HEK293 (cell line): ENCODE results near the gene SYNDIG1.

Experiments
- CTCF ChIA-PET: fragments of 350-600 bp; formaldehyde crosslinking; extraction: SDS; loops from one replicate; lab custom pipeline; 2021; ENCODE audit warnings: antibody characterized with exemption; lab: Yijun Ruan, JAX
- POLR2A ChIA-PET: fragments of 300-600 bp; formaldehyde crosslinking; extraction: SDS; loops from one replicate; lab custom pipeline; 2020; ENCODE audit warnings: antibody characterized with exemption, inconsistent platforms; lab: Yijun Ruan, JAX
- H3K27ac ChIP-seq: fragments of 200-500 bp; sonication (Bioruptor generic); 2 replicates; pipeline ENCODE4 v1.5.1; 2014; ENCODE audit warnings: low read depth, low read length, control low read depth, inconsistent platforms; ENCODE audit errors: extremely low read depth
- H3K36me3 ChIP-seq, 2 experiments: fragments of 200-500 bp in 1 of 2; sonication (Bioruptor generic) in 1 of 2; 1 replicate in 1 of 2; 2 replicates in 1 of 2; pipeline ENCODE4 v1.5.1; 2014 to 2017; ENCODE audit warnings: inconsistent platforms in 2 of 2, low read length in 2 of 2; ENCODE audit not compliant: control insufficient read depth in 2 of 2, insufficient read depth in 1 of 2
- H3K4me1 ChIP-seq: fragments of 200-500 bp; sonication (Bioruptor generic); 2 replicates; pipeline ENCODE4 v1.5.1; 2014; ENCODE audit warnings: mild to moderate bottlenecking, low read length, inconsistent platforms; ENCODE audit not compliant: control insufficient read depth, insufficient read depth
- H3K4me3 ChIP-seq: 2 replicates; pipeline ENCODE4 v1.5.1; 2011; ENCODE audit warnings: low read depth, mild to moderate bottlenecking, control low read depth, low read length, moderate library complexity
- H3K9me3 ChIP-seq: fragments of 200-500 bp; sonication (Bioruptor generic); 2 replicates; pipeline ENCODE4 v1.5.1; 2014; ENCODE audit warnings: low read depth, low read length, inconsistent platforms; ENCODE audit not compliant: control insufficient read depth, insufficient read depth
- GLIS1 ChIP-seq: fragments of 450-650 bp; formaldehyde crosslinking; IDR thresholded peaks from 2 replicates; pipeline ENCODE4 v1.5.1; 2016; ENCODE audit warnings: missing biosample characterization, missing genetic modification characterization
- HIC1 ChIP-seq: fragments of 450-650 bp; formaldehyde crosslinking; IDR thresholded peaks from 2 replicates; pipeline ENCODE4 v1.5.1; 2016; ENCODE audit warnings: missing biosample characterization, missing genetic modification characterization
- KLF17 ChIP-seq: fragments of 450-650 bp; formaldehyde crosslinking; IDR thresholded peaks from 2 replicates; pipeline ENCODE4 v1.5.1; 2016; ENCODE audit warnings: missing biosample characterization, missing genetic modification characterization
- SCRT2 ChIP-seq: fragments of 450-650 bp; formaldehyde crosslinking; IDR thresholded peaks from 2 replicates; pipeline ENCODE4 v1.5.1; 2016; ENCODE audit warnings: missing biosample characterization, missing genetic modification characterization
- SP2 ChIP-seq: fragments of 450-650 bp; formaldehyde crosslinking; IDR thresholded peaks from 2 replicates; pipeline ENCODE4 v1.5.1; 2016; ENCODE audit warnings: missing biosample characterization, missing genetic modification characterization
- ZBTB17 ChIP-seq: fragments of 450-650 bp; formaldehyde crosslinking; IDR thresholded peaks from 2 replicates; pipeline ENCODE4 v1.5.1; 2016; ENCODE audit warnings: missing biosample characterization, missing genetic modification characterization
- ZBTB20 ChIP-seq: fragments of 450-650 bp; formaldehyde crosslinking; IDR thresholded peaks from 2 replicates; pipeline ENCODE4 v1.5.1; 2016; ENCODE audit warnings: missing biosample characterization, missing genetic modification characterization
- ZBTB26 ChIP-seq: fragments of 450-650 bp; formaldehyde crosslinking; optimal IDR thresholded peaks from 2 replicates; pipeline ENCODE3; 2016; ENCODE audit warnings: missing biosample characterization, mild to moderate bottlenecking, missing genetic modification characterization
- ZBTB8A ChIP-seq: fragments of 450-650 bp; formaldehyde crosslinking; IDR thresholded peaks from 2 replicates; pipeline ENCODE4 v1.5.1; 2016; ENCODE audit warnings: missing biosample characterization, missing genetic modification characterization
- ZEB2 ChIP-seq: fragments of 450-650 bp; formaldehyde crosslinking; IDR thresholded peaks from 2 replicates; pipeline ENCODE4 v1.5.1; 2016; ENCODE audit warnings: missing biosample characterization, missing genetic modification characterization
- ZIC2 ChIP-seq: fragments of 450-650 bp; formaldehyde crosslinking; IDR thresholded peaks from 2 replicates; pipeline ENCODE4 v1.5.1; 2016; ENCODE audit warnings: missing biosample characterization, missing genetic modification characterization
- ZNF2 ChIP-seq: fragments of 450-650 bp; formaldehyde crosslinking; IDR thresholded peaks from 2 replicates; pipeline ENCODE4 v1.5.1; 2016; ENCODE audit warnings: missing biosample characterization, missing genetic modification characterization
- ZNF23 ChIP-seq: fragments of 450-650 bp; formaldehyde crosslinking; IDR thresholded peaks from 2 replicates; pipeline ENCODE4 v1.5.1; 2016; ENCODE audit warnings: missing biosample characterization, missing genetic modification characterization, borderline replicate concordance
- ZNF335 ChIP-seq: fragments of 450-650 bp; formaldehyde crosslinking; conservative IDR thresholded peaks from 2 replicates; pipeline ENCODE4 v1.5.1; 2016; ENCODE audit warnings: missing biosample characterization, missing genetic modification characterization
- ZNF394 ChIP-seq: fragments of 450-650 bp; formaldehyde crosslinking; IDR thresholded peaks from 2 replicates; pipeline ENCODE4 v1.5.1; 2016; ENCODE audit warnings: missing biosample characterization, missing genetic modification characterization, mild to moderate bottlenecking, moderate library complexity, borderline replicate concordance
- ZNF600 ChIP-seq: fragments of 450-650 bp; formaldehyde crosslinking; IDR thresholded peaks from 2 replicates; pipeline ENCODE4 v1.5.1; 2016; ENCODE audit warnings: missing biosample characterization, missing genetic modification characterization
- ZNF626 ChIP-seq: fragments of 450-650 bp; sonication (Bioruptor Pico); formaldehyde crosslinking; IDR thresholded peaks from 2 replicates; pipeline ENCODE4 v1.5.1; 2018; ENCODE audit warnings: missing biosample characterization, missing genetic modification characterization, inconsistent platforms
- ZNF76 ChIP-seq: fragments of 450-650 bp; formaldehyde crosslinking; IDR thresholded peaks from 2 replicates; pipeline ENCODE4; 2016; ENCODE audit warnings: low read depth, missing biosample characterization, missing genetic modification characterization, borderline replicate concordance
- ZNF777 ChIP-seq: fragments of 450-650 bp; formaldehyde crosslinking; IDR thresholded peaks from 2 replicates; pipeline ENCODE4 v1.5.1; 2017; ENCODE audit warnings: missing biosample characterization, missing genetic modification characterization, borderline replicate concordance
- ZNF830 ChIP-seq: fragments of 450-650 bp; IDR thresholded peaks from 2 replicates; pipeline ENCODE4 v1.5.0; 2018; ENCODE audit warnings: missing biosample characterization, missing genetic modification characterization, low read depth, mild to moderate bottlenecking, moderate library complexity
- ZNF837 ChIP-seq: fragments of 450-650 bp; formaldehyde crosslinking; IDR thresholded peaks from 2 replicates; pipeline ENCODE4 v1.5.1; 2016; ENCODE audit warnings: missing biosample characterization, missing genetic modification characterization
- TF ChIP-seq, protein P1 (sequence below): fragments of 450-650 bp; formaldehyde crosslinking; IDR thresholded peaks from 2 replicates; pipeline ENCODE4 v1.5.1; 2016; ENCODE audit warnings: missing biosample characterization, missing genetic modification characterization
- TF ChIP-seq, protein P2 (sequence below): fragments of 450-650 bp; formaldehyde crosslinking; IDR thresholded peaks from 2 replicates; pipeline ENCODE4 v1.5.1; 2016; ENCODE audit warnings: missing biosample characterization, missing genetic modification characterization
- TF ChIP-seq, protein P3 (sequence below): fragments of 450-650 bp; formaldehyde crosslinking; IDR thresholded peaks from 2 replicates; pipeline ENCODE4 v1.5.1; 2017; ENCODE audit warnings: missing biosample characterization, missing genetic modification characterization

SYNDIG1 gene

DNA sequence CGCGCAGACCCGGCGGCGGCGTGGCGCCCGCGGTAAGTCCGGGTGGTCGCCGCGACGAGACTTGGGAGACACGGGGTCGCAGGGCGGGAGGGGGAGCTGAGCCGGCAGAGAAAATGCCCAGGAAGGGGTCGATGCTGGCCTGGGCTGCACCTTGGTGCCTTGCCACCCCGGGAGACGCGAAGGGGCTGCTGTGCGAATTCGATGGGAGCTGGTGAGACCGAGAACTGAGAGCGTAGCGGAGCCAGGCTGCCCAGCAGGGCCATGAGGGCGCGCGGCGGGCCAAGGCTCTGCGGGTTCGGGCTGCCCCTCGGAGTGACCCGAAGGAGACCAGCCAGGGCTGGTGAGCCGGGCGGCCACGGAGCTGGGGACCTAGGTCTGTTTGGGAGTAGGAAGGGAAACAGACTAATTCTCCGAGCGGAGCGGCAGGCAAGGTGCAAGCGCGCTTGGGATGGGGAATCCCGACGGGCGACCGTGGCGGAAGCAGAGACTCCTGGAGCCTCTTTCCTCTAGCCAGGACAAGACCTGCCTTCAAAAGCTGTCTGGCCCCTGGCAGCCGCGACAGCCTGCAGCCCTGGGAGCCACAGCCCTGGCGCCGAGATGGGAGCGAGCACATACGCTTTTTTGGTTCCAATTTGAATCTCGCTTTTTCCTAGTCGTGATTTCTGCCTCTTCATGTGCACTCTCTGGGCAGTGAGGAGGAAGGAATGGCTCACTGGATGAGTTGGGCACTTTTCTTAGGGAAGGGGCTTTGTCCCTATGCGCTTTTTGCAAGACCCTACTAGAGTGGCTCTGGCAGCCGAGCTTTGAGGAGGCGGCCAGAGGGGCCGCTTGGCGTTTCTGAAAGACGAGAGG lies 691 bp downstream of the SYNDIG1 start:
- TF ChIP-seq ZNF830 (tag by site-specific recombination) (no peak), GLIS1 (peak; percentile 55; the same call in 1 of the 2 replicates), ZNF23 (no peak), ZNF600 (peak; percentile 73), ZNF394 (tag by site-specific recombination) (0 out of 2 replicates have a peak, but pooled peaks have one; percentile 20), ZIC2 (tag by site-specific recombination) (peak; percentile 49; the same call in 1 of the 2 replicates), ZNF335 (tag by site-specific recombination) (peak; percentile 95), ZNF837 (tag by site-specific recombination) (no peak), ZEB2 (0 out of 2 replicates have a peak, but pooled peaks have one; percentile 18), SCRT2 (tag by site-specific recombination) (no peak), ZBTB8A (tag by site-specific recombination) (peak; percentile 77), HIC1 (tag by site-specific recombination) (peak; percentile 66), KLF17 (tag by site-specific recombination) (no peak), ZNF777 (tag by site-specific recombination) (peak; percentile 36; the same call in 1 of the 2 replicates), ZNF626 (tag by site-specific recombination) (no peak), ZBTB17 (tag by site-specific recombination) (peak; percentile 71), ZNF2 (tag by site-specific recombination) (no peak), ZNF76 (tag by site-specific recombination) (0 out of 2 replicates have a peak, but pooled peaks have one; percentile 25), ZBTB26 (peak; percentile 80), ZBTB20 (tag by site-specific recombination) (peak; percentile 66; the same call in 1 of the 2 replicates), SP2 (tag by site-specific recombination) (0 out of 2 replicates have a peak, but pooled peaks have one; percentile 11)
- TF ChIP-seq, protein P1, sequence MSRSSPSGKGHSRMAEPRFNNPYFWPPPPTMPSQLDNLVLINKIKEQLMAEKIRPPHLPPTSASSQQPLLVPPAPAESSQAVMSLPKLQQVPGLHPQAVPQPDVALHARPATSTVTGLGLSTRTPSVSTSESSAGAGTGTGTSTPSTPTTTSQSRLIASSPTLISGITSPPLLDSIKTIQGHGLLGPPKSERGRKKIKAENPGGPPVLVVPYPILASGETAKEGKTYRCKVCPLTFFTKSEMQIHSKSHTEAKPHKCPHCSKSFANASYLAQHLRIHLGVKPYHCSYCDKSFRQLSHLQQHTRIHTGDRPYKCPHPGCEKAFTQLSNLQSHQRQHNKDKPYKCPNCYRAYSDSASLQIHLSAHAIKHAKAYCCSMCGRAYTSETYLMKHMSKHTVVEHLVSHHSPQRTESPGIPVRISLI (tag by site-specific recombination) = no peak
- TF ChIP-seq, protein P2, sequence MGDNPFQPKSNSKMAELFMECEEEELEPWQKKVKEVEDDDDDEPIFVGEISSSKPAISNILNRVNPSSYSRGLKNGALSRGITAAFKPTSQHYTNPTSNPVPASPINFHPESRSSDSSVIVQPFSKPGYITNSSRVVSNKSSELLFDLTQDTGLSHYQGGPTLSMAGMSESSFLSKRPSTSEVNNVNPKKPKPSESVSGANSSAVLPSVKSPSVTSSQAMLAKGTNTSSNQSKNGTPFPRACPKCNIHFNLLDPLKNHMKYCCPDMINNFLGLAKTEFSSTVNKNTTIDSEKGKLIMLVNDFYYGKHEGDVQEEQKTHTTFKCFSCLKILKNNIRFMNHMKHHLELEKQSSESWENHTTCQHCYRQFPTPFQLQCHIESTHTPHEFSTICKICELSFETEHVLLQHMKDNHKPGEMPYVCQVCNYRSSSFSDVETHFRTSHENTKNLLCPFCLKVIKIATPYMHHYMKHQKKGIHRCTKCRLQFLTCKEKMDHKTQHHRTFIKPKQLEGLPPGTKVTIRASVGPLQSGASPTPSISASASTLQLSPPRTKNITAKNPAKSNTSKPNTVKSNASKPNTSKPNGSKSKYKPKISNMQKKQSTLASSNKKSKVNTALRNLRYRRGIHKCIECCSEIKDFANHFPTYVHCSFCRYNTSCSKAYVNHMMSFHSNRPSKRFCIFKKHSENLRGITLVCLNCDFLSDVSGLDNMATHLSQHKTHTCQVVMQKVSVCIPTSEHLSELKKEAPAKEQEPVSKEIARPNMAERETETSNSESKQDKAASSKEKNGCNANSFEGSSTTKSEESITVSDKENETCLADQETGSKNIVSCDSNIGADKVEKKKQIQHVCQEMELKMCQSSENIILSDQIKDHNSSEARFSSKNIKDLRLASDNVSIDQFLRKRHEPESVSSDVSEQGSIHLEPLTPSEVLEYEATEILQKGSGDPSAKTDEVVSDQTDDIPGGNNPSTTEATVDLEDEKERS (tag by site-specific recombination) = no peak
- TF ChIP-seq, protein P3, sequence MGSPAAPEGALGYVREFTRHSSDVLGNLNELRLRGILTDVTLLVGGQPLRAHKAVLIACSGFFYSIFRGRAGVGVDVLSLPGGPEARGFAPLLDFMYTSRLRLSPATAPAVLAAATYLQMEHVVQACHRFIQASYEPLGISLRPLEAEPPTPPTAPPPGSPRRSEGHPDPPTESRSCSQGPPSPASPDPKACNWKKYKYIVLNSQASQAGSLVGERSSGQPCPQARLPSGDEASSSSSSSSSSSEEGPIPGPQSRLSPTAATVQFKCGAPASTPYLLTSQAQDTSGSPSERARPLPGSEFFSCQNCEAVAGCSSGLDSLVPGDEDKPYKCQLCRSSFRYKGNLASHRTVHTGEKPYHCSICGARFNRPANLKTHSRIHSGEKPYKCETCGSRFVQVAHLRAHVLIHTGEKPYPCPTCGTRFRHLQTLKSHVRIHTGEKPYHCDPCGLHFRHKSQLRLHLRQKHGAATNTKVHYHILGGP (tag by site-specific recombination) = no peak
- Histone ChIP-seq H3K9me3 (no peaks in the 10 kb centered on the region), H3K36me3 (no peaks in the 10 kb centered on the region), H3K27ac (peak overlapping the region; percentile 41; the same call in 1 of the 2 replicates), H3K4me3 (peak overlapping the region; percentile 63), H3K4me1 (peaks cover 6% of the 10 kb centered on the region; the same call in 1 of the 2 replicates)
- CTCF ChIA-PET = interaction anchor here (1.1 kb wide), 1 partner anchor 33 kb away, joined by 4 read pairs; no protein-coding TSS in a partner anchor
- POLR2A ChIA-PET = interaction anchor here (0.8 to 1.5 kb wide), 2 partner anchors 28 to 31 kb away, joined by 3 to 6 read pairs; no protein-coding TSS in a partner anchor
